ENCODE data around the gene PES1.

The PES1 gene

DNA sequence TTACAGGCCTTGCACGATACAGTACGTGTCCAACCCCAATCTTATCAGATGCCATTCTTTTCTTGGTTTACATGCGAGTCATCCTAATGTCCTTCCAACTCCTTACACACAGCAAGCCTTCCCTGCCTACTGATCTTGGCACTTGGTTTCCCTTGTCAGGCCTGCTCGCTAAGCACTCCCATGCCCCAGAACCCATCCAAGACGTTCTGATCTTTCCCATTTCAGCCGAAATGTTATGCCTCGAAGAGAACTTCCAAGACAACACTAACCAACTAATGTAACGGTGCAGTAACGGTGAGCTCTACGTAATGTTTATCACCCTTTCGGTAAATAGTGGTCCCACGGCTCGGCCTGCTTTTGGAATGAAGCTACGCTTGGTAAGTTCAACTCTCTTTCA is 521 bp downstream of the PES1 start:
- H3K4me3 ChIP-seq (ENCODE audit: control insufficient read depth, low read depth, low read length) = peak overlapping the region; percentile 99
- TF ChIP-seq, protein P1, sequence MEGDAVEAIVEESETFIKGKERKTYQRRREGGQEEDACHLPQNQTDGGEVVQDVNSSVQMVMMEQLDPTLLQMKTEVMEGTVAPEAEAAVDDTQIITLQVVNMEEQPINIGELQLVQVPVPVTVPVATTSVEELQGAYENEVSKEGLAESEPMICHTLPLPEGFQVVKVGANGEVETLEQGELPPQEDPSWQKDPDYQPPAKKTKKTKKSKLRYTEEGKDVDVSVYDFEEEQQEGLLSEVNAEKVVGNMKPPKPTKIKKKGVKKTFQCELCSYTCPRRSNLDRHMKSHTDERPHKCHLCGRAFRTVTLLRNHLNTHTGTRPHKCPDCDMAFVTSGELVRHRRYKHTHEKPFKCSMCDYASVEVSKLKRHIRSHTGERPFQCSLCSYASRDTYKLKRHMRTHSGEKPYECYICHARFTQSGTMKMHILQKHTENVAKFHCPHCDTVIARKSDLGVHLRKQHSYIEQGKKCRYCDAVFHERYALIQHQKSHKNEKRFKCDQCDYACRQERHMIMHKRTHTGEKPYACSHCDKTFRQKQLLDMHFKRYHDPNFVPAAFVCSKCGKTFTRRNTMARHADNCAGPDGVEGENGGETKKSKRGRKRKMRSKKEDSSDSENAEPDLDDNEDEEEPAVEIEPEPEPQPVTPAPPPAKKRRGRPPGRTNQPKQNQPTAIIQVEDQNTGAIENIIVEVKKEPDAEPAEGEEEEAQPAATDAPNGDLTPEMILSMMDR (conservative IDR thresholded peaks at IDR 0.05; ENCODE audit: control insufficient read depth, insufficient read depth, low read depth, low read length) = no peak
- DNase-seq (ENCODE audit: low read depth) = peak; percentile 46

DNA sequence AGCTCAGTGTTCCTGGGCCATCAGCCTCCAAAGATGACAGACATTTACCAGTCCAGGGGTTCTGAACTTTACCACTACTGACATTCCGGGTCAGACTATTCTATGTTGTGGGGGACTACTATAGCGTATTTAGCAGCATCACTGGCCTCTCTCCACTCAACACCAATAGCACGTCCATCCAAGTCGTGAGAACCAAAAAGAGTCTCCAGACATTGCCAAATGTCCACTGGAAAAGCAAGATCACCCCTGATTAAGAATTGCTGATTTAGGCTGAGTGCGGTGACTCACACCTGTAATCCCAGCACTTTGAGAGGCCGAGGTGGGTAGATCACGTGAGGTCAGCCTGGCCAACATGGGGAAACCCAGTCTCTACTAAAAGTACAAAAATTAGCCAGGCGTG is 5.3 kb downstream of the PES1 start:
- DNase-seq (ENCODE audit: low read depth) = no peak
- TF ChIP-seq, protein P1 (conservative IDR thresholded peaks at IDR 0.05; ENCODE audit: control insufficient read depth, insufficient read depth, low read depth, low read length) = no peak
- H3K4me3 ChIP-seq (ENCODE audit: control insufficient read depth, low read depth, low read length) = no peak overlapping the region

DNA sequence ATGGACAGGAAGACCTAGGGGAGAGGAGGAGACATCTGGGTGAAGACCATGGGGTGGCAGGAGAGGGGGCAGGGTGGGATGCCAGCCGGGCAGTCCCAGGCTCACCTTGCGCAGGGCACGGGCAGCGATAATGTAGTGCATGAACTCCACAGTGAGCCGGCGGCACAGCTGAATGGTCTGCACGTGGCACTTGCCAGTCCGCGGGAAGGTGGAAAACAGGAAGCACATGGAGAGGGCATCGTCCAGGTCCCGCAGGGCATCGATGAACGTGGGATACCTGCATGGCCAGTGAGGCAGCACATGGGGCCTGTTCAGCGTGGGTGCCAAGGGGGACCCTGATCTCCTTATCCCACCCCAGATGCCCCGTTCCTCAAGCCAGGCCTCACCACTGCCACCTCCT is 7.3 kb downstream of the PES1 start:
- H3K4me3 ChIP-seq (ENCODE audit: control insufficient read depth, low read depth, low read length) = no peak overlapping the region
- no peak for DNase-seq (ENCODE audit: low read depth)
- TF ChIP-seq, protein P1 (conservative IDR thresholded peaks at IDR 0.05; ENCODE audit: control insufficient read depth, insufficient read depth, low read depth, low read length) = no peak

DNA sequence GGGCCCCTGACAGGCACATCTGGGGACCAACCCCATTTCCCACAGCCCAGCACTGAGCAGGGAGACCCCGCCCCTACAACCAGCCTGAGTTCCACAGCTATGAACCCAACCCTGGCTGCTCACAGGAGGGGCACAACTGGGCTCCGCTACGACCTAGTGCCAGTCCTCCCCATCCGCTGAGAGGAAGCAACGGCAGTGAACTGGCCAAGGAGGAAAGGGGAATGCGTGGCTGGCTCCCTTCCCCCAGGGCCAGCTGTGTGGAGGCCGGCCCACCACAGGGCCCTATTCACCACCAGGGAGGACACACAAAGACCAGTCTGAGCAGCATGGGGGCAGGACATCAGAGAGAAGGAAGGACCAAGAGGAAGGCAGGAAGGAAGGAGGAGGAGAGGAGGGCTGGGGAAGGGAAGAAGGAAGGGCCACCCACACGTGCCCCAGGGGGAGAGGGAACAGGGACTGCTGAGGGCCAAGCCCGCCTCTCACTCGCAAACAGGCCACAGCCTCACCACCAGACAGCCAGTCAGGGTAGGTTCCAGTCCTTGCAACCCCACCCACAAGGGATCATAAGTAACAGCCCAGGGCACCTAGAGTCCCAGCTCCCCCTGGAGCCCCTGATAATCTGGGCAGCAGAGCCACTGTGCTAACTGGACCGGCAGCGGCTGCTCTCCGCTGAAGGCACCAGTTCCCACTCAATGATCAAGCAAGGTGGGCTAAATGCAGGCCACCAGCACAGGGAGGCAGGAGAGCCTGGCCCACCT is 8.7 kb downstream of the PES1 start:
- no peak for DNase-seq (ENCODE audit: low read depth)
- H3K4me3 ChIP-seq (ENCODE audit: control insufficient read depth, low read depth, low read length) = no peak overlapping the region
- TF ChIP-seq, protein P1 (conservative IDR thresholded peaks at IDR 0.05; ENCODE audit: control insufficient read depth, insufficient read depth, low read depth, low read length) = no peak

DNA sequence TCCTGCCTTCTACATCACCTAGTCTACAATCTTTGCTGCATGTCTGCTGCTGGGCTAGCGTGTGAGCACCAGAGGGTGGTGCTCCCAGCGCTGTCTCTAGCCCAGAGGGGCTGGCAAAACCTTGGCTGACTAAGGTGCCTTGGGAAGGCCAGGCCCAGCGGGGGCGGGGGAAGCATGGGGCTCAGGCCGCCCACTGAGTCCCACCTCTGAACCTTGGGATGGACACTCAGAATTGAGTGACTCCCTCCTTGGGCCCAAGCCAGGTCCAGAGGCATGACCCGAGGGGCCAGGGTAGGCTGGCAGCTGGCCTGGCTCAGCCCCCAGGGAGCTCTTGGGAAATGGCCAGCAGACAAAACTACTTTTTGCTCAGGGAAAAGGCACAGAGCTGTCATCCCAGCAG is 9.7 kb downstream of the PES1 start:
- peak; percentile 22 for DNase-seq (ENCODE audit: low read depth)

DNA sequence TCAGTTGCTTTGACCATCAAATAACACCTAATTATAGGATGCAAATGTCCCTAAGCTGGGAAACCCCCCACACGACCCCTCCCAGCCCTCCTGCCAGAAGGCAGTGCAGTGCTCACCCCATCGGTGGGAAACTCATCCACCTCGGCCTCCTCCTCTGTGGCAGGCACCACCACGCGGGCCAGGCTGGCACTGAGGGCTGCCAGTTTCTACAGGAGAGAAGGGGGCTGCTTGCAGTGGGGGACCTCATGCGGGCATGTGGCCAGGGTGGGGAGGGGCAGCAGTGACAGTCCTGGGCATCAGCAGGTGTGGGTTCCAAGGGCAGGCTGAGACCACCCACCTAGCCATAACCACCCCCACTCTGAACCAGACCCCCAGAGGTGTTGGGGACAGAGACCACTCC is 10.8 kb downstream of the PES1 start:
- no peak overlapping the region for H3K4me3 ChIP-seq (ENCODE audit: control insufficient read depth, low read depth, low read length)
- DNase-seq (ENCODE audit: low read depth) = no peak
- TF ChIP-seq, protein P1 (conservative IDR thresholded peaks at IDR 0.05; ENCODE audit: control insufficient read depth, insufficient read depth, low read depth, low read length) = no peak

More for the DNA sequence above, 9.7 kb downstream of the PES1 start:
- TF ChIP-seq, protein P1 (conservative IDR thresholded peaks at IDR 0.05; ENCODE audit: control insufficient read depth, insufficient read depth, low read depth, low read length) = no peak
- no peak overlapping the region for H3K4me3 ChIP-seq (ENCODE audit: control insufficient read depth, low read depth, low read length)
